ENCODE results near the gene CAMTA1.

CAMTA1 gene

GRCh38 chr1:6965083-6965934, 180.1 kb downstream of the CAMTA1 start:
- no peak for FAIRE-seq
- no peak for DNase-seq (ENCODE audit: insufficient read length, low spot score)
- no peak for TF ChIP-seq CTCF (IDR thresholded peaks at IDR 0.05; ENCODE audit: insufficient read depth, missing control alignments)

GRCh38 chr1:6965935-6966241, 180.6 kb downstream of the CAMTA1 start:
- FAIRE-seq = no peak

GRCh38 chr1:6966326-6966725, 181.1 kb downstream of the CAMTA1 start:
- DNase-seq (ENCODE audit: insufficient read length, low spot score) (no peak), FAIRE-seq (no peak)
- TF ChIP-seq CTCF (IDR thresholded peaks at IDR 0.05; ENCODE audit: insufficient read depth, missing control alignments) = no peak

More at GRCh38 chr1:6965935-6966241, 180.6 kb downstream of the CAMTA1 start:
- no peak for TF ChIP-seq CTCF (IDR thresholded peaks at IDR 0.05; ENCODE audit: insufficient read depth, missing control alignments)
- no peak for DNase-seq (ENCODE audit: insufficient read length, low spot score)

- DNase-seq (ENCODE audit: insufficient read length, low spot score) (no peak), FAIRE-seq (no peak)
- TF ChIP-seq CTCF (IDR thresholded peaks at IDR 0.05; ENCODE audit: insufficient read depth, missing control alignments) = no peak
Measured at GRCh38 chr1:6967431-6968111, 182.3 kb downstream of the CAMTA1 start.

GRCh38 chr1:6969106-6969505, 183.9 kb downstream of the CAMTA1 start:
- FAIRE-seq (no peak), DNase-seq (ENCODE audit: insufficient read length, low spot score) (no peak)

GRCh38 chr1:6969762-6970161, 184.5 kb downstream of the CAMTA1 start:
- no peak for DNase-seq (ENCODE audit: insufficient read length, low spot score)
- TF ChIP-seq CTCF (IDR thresholded peaks at IDR 0.05; ENCODE audit: insufficient read depth, missing control alignments) = no peak
- no peak for FAIRE-seq

More at GRCh38 chr1:6969106-6969505, 183.9 kb downstream of the CAMTA1 start:
- TF ChIP-seq CTCF (IDR thresholded peaks at IDR 0.05; ENCODE audit: insufficient read depth, missing control alignments) = no peak

GRCh38 chr1:6970221-6970620, 185.0 kb downstream of the CAMTA1 start:
- no peak for TF ChIP-seq CTCF (IDR thresholded peaks at IDR 0.05; ENCODE audit: insufficient read depth, missing control alignments)
- DNase-seq (ENCODE audit: insufficient read length, low spot score) (no peak), FAIRE-seq (no peak)
